ENCODE results near the gene ADCK2. TPM values are rescaled to one million over a fixed set of nuclear protein-coding genes. Genes with fewer than 3 reads are reported as not detected.

Gene ADCK2
- total RNA-seq, 2 donors from 2014 or later: 25.4 to 40.6 TPM

DNA sequence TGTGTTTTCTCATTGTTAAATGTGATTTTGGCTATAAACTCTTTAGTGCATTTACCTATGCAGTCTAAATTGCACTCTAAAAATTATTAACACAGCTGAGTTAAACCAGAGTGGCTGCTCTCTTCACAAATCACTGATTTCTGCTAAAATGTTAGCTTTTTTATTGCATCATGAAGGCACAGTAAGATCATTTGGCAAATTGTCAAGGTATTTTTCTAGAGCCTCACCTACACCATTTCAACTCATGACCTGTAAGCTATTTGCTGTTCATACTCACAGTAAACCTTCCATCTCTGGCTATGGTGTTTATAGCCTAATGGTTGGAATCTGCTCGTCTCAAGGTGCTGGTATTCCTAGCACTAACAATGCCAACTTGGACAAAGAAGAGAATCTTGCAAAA lies 49.5 kb downstream of the ADCK2 start:
- Histone ChIP-seq H3K27me3 (no peaks in the 10 kb centered on the region), H3K9me3 (no peaks in the 10 kb centered on the region), H3K4me1 (no peaks in the 10 kb centered on the region), H3K9ac (ENCODE audit: low read depth in 2 of 2, low read length in 2 of 2) (no peak overlapping the region), H3K36me3 (no peaks in the 10 kb centered on the region), H3K27ac (no peak overlapping the region), H3K4me3 (no peak overlapping the region)
- TF ChIP-seq, protein P1, sequence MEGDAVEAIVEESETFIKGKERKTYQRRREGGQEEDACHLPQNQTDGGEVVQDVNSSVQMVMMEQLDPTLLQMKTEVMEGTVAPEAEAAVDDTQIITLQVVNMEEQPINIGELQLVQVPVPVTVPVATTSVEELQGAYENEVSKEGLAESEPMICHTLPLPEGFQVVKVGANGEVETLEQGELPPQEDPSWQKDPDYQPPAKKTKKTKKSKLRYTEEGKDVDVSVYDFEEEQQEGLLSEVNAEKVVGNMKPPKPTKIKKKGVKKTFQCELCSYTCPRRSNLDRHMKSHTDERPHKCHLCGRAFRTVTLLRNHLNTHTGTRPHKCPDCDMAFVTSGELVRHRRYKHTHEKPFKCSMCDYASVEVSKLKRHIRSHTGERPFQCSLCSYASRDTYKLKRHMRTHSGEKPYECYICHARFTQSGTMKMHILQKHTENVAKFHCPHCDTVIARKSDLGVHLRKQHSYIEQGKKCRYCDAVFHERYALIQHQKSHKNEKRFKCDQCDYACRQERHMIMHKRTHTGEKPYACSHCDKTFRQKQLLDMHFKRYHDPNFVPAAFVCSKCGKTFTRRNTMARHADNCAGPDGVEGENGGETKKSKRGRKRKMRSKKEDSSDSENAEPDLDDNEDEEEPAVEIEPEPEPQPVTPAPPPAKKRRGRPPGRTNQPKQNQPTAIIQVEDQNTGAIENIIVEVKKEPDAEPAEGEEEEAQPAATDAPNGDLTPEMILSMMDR (IDR thresholded peaks at IDR 0.05): no peak
- intact Hi-C loops (cut with DNase I): no loop called here
- DNase-seq: no peak

DNA sequence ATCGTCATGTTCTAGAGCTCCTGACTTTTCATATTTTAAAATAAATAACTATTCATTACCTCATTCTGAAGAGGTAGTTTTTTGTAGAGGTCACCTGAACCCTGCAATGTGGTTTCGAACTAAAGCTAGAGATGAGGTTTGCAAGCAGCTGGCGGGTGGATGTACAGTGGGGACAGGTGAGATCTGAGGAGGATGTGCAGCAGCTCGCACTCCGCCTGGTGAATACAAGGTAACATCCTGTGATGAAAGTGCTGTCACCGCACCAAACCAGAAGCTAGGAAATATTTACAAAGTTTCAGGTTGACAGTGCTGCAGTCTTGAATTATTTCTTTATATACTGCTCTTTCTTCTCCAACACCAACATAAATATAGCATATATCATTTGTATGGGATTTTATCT lies 50.3 kb downstream of the ADCK2 start:
- Histone ChIP-seq H3K27ac (no peak overlapping the region), H3K9ac (ENCODE audit: low read depth in 2 of 2, low read length in 2 of 2) (no peak overlapping the region), H3K27me3 (no peaks in the 10 kb centered on the region), H3K4me3 (no peak overlapping the region), H3K36me3 (no peaks in the 10 kb centered on the region), H3K4me1 (no peaks in the 10 kb centered on the region), H3K9me3 (no peaks in the 10 kb centered on the region)
- TF ChIP-seq, protein P1 (IDR thresholded peaks at IDR 0.05): no peak
- intact Hi-C loops (cut with DNase I): no loop called here
- no peak for DNase-seq

DNA sequence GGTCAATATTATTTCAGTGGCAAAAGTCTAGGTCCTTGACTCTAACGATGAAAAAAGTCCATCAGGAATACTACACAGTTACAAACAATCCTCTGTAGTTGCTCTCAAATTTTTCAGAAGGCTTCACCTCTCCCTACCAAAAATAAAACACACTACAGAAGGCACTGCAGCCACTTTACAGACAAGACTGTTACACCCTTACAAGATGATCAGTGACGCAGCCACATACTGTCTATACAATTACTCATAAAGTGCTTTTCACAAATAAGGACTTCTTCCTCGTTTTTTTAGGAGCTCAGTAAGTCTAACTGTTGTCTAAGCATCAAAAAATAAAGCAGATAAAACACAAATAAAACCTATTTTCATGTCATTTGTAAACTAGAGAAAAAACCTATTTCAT lies 50.8 kb downstream of the ADCK2 start:
- no peaks in the 10 kb centered on the region for H3K9me3 ChIP-seq
- H3K4me1 ChIP-seq: no peaks in the 10 kb centered on the region
- DNase-seq: no peak
- intact Hi-C loops (cut with DNase I): no loop called here
- TF ChIP-seq, protein P1 (IDR thresholded peaks at IDR 0.05): no peak
- no peaks in the 10 kb centered on the region for H3K36me3 ChIP-seq
- H3K4me3 ChIP-seq: no peak overlapping the region
- H3K27ac ChIP-seq: no peak overlapping the region
- H3K9ac ChIP-seq (ENCODE audit: low read depth in 2 of 2, low read length in 2 of 2): no peak overlapping the region
- H3K27me3 ChIP-seq: no peaks in the 10 kb centered on the region

DNA sequence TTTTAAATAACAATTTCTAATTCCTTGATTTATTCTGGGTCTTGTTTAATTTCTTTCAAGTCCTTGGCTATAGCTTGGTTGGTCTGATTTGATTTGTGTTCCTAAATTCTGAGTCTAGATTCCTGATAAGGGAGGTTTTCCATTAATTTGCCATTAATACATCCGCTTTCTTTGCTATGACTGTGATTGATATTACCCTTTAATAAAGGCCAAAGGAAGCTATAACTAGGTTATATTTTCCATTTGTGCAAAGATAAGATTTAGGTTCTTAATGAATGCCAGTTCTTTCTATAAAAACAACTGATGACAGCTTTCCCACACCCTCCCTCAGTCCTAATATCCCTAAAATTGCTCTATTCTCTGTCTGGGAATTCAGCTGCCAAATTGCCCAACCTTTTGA lies 52.0 kb downstream of the ADCK2 start:
- intact Hi-C loops (cut with DNase I): no loop called here
- H3K27me3 ChIP-seq: no peaks in the 10 kb centered on the region
- H3K9me3 ChIP-seq: no peaks in the 10 kb centered on the region
- H3K4me1 ChIP-seq: no peaks in the 10 kb centered on the region
- H3K36me3 ChIP-seq: no peaks in the 10 kb centered on the region
- no peak overlapping the region for H3K4me3 ChIP-seq
- H3K27ac ChIP-seq: no peak overlapping the region
- TF ChIP-seq, protein P1 (IDR thresholded peaks at IDR 0.05): no peak
- H3K9ac ChIP-seq (ENCODE audit: low read depth in 2 of 2, low read length in 2 of 2): no peak overlapping the region
- no peak for DNase-seq

DNA sequence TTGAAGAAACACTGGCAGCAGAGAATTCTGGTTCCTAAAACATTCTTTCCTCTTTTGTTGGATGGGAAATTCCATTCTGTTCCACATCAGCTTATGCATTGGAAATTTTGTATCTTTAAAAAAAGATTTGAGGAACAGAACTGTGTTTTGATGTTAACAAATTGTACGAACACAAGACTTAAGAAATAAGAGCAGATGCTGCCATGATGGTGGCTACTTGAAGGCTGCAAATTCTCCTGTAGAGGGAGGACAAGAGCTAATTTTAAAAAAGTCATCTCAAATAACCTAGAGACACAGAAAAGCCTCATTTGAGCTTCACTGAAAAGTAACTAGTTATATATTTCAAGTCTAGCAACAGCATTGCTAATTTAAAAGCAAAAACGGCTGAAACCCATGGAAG lies 53.5 kb downstream of the ADCK2 start:
- Histone ChIP-seq H3K36me3 (no peaks in the 10 kb centered on the region), H3K27ac (no peak overlapping the region), H3K27me3 (no peaks in the 10 kb centered on the region), H3K9ac (ENCODE audit: low read depth in 2 of 2, low read length in 2 of 2) (no peak overlapping the region), H3K4me1 (no peaks in the 10 kb centered on the region), H3K4me3 (no peak overlapping the region), H3K9me3 (no peaks in the 10 kb centered on the region)
- TF ChIP-seq, protein P1 (IDR thresholded peaks at IDR 0.05): no peak
- no peak for DNase-seq
- intact Hi-C loops (cut with DNase I): no loop called here

DNA sequence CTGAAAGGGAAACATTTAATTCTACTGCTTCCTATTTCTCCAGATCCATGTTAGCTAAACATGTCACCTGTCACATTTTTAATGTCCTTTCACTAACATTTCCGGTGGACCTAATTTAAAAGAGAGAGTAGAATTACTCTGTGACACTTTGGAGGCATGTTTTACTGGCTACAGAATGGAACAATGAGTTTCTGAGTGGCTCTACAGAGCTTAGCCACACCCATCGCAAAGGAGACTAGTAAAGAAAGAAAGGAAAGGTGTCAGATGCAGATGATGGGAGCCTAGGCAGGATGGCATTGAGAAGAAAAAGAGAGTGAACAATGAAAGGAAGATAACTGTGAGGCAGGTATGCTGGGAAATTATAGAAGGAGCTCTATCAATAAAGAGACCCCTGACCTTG lies 59.7 kb downstream of the ADCK2 start:
- no peaks in the 10 kb centered on the region for H3K9me3 ChIP-seq
- H3K4me3 ChIP-seq: no peak overlapping the region
- no peaks in the 10 kb centered on the region for H3K27me3 ChIP-seq
- no peak overlapping the region for H3K9ac ChIP-seq (ENCODE audit: low read depth in 2 of 2, low read length in 2 of 2)
- no peak for DNase-seq
- TF ChIP-seq, protein P1 (IDR thresholded peaks at IDR 0.05): no peak
- no peaks in the 10 kb centered on the region for H3K36me3 ChIP-seq
- H3K27ac ChIP-seq: no peak overlapping the region
- intact Hi-C loops (cut with DNase I): no loop called here
- no peaks in the 10 kb centered on the region for H3K4me1 ChIP-seq

Measured in colonic mucosa (tissue), 4 donors.